Activated T-cell treated with anti-CD3 and anti-CD28 coated beads, Interleukin-2, amount 50 U/mL, for 4 hours (primary cell): ENCODE results near the gene WNT5A. TPM values are rescaled to one million over a fixed set of nuclear protein-coding genes. Genes with fewer than 3 reads are reported as not detected.

ENCODE experiments used
- ATAC-seq, 2 donors: fragments of 200-7000 bp; cut with Tn5 transposase; one replicate each; pipeline ENCODE4 v1.10.0; 2021
- DNase-seq: peaks from one replicate; pipeline ENCODE4 v3.0.0-alpha.2; 2020
- H3K27me3 Mint-ChIP-seq: one replicate; pipeline ENCODE4 v1.8.0; 2021; ENCODE audit warnings: low read depth, mixed read lengths
- H3K36me3 Mint-ChIP-seq: one replicate; pipeline ENCODE4 v1.8.0; 2022; ENCODE audit warnings: mixed read lengths; ENCODE audit not compliant: insufficient read depth
- H3K4me1 Mint-ChIP-seq: one replicate; pipeline ENCODE4 v1.8.0; 2021; ENCODE audit warnings: low read depth, mixed read lengths
- H3K4me3 Mint-ChIP-seq: one replicate; pipeline ENCODE4 v1.8.0; 2021; ENCODE audit warnings: mild to moderate bottlenecking, moderate library complexity, mixed read lengths
- H3K9me3 Mint-ChIP-seq: one replicate; pipeline ENCODE4 v1.8.0; 2021; ENCODE audit warnings: mixed read lengths
- total RNA-seq, 3 donors: library from RNA; stranded (reverse); gene quantifications; one replicate each; pipeline ENCODE4 v1.2.1, GENCODE V29; 2021

WNT5A gene
- total RNA-seq, 3 donors from 2014 or later: 0.28 to 0.41 TPM; not detected in 1

GRCh38 chr3:55434789-55435188, 52.3 kb downstream of the WNT5A start:
- Mint-ChIP-seq H3K27me3 (no peaks in the 10 kb centered on the region), H3K4me1 (no peaks in the 10 kb centered on the region), H3K4me3 (no peak overlapping the region), H3K36me3 (no peaks in the 10 kb centered on the region), H3K9me3 (peaks cover 8% of the 10 kb centered on the region)
- ATAC-seq: no peak
- DNase-seq: no peak

- ATAC-seq: no peak
- Mint-ChIP-seq H3K4me3 (no peak overlapping the region), H3K9me3 (peaks cover 4% of the 10 kb centered on the region), H3K36me3 (no peaks in the 10 kb centered on the region), H3K4me1 (no peaks in the 10 kb centered on the region), H3K27me3 (no peaks in the 10 kb centered on the region)
- no peak for DNase-seq
Measured at GRCh38 chr3:55431041-55431440, 56.1 kb downstream of the WNT5A start.

GRCh38 chr3:55427739-55428138, 59.4 kb downstream of the WNT5A start:
- no peak overlapping the region for H3K4me3 Mint-ChIP-seq
- DNase-seq: no peak
- no peak for ATAC-seq
- H3K4me1 Mint-ChIP-seq: no peaks in the 10 kb centered on the region
- no peaks in the 10 kb centered on the region for H3K36me3 Mint-ChIP-seq
- no peaks in the 10 kb centered on the region for H3K27me3 Mint-ChIP-seq
- H3K9me3 Mint-ChIP-seq: peaks cover 4% of the 10 kb centered on the region

- Mint-ChIP-seq H3K9me3 (peaks cover 9% of the 10 kb centered on the region), H3K4me1 (no peaks in the 10 kb centered on the region), H3K36me3 (no peaks in the 10 kb centered on the region), H3K27me3 (no peaks in the 10 kb centered on the region), H3K4me3 (no peak overlapping the region)
- DNase-seq (no peak), ATAC-seq (no peak)
Measured at GRCh38 chr3:55426486-55426885, 60.6 kb downstream of the WNT5A start.

- Mint-ChIP-seq H3K4me1 (no peaks in the 10 kb centered on the region), H3K4me3 (no peak overlapping the region)
Measured at GRCh38 chr3:55423782-55424181, 63.3 kb downstream of the WNT5A start.

GRCh38 chr3:55417211-55417610, 69.9 kb downstream of the WNT5A start:
- H3K36me3 Mint-ChIP-seq: no peaks in the 10 kb centered on the region
- peaks cover 1% of the 10 kb centered on the region for H3K27me3 Mint-ChIP-seq
- peaks cover 17% of the 10 kb centered on the region for H3K9me3 Mint-ChIP-seq
- H3K4me1 Mint-ChIP-seq: no peaks in the 10 kb centered on the region
- H3K4me3 Mint-ChIP-seq: no peak overlapping the region
- ATAC-seq (no peak), DNase-seq (no peak)

More at GRCh38 chr3:55423782-55424181, 63.3 kb downstream of the WNT5A start:
- ATAC-seq (no peak), DNase-seq (no peak)
- H3K9me3 Mint-ChIP-seq: peaks cover 18% of the 10 kb centered on the region
- no peaks in the 10 kb centered on the region for H3K27me3 Mint-ChIP-seq
- no peaks in the 10 kb centered on the region for H3K36me3 Mint-ChIP-seq

GRCh38 chr3:55416331-55416821, 70.7 kb downstream of the WNT5A start:
- ATAC-seq: no peak
- Mint-ChIP-seq H3K36me3 (no peaks in the 10 kb centered on the region), H3K9me3 (peaks cover 15% of the 10 kb centered on the region), H3K4me1 (no peaks in the 10 kb centered on the region), H3K4me3 (no peak overlapping the region), H3K27me3 (peaks cover 1% of the 10 kb centered on the region)
- no peak for DNase-seq
